Anterior cingulate cortex (tissue), 58 donors: ENCODE data around the gene FJX1.
A peak's percentile ranks its signal among the peaks of the same experiment; 100 is the strongest.
"Not testable (repeated sequence)": the region's sequence is repeated elsewhere in the genome, so short reads cannot be mapped to it uniquely, and the experiment has no call there.

Source experiments
- DNase-seq, 58 donors: peaks; one replicate each; lab custom pipeline; 2025; lab: John Stamatoyannopoulos, UW

Gene FJX1

GRCh38 chr11:35662649-35663407 is 44.6 kb downstream of the FJX1 start, which contains the start of gene TRIM44:
Gene TRIM44 (plus strand): TSS chr11:35662775. CDS start chr11:35663112, 337 bp downstream.
- DNase-seq, result peak in 56 of 58 donors; percentile 50 to 94 (median 79)

GRCh38 chr11:35663408-35663702 is 45.1 kb downstream of the FJX1 start:
- DNase-seq, result no peak

DNA sequence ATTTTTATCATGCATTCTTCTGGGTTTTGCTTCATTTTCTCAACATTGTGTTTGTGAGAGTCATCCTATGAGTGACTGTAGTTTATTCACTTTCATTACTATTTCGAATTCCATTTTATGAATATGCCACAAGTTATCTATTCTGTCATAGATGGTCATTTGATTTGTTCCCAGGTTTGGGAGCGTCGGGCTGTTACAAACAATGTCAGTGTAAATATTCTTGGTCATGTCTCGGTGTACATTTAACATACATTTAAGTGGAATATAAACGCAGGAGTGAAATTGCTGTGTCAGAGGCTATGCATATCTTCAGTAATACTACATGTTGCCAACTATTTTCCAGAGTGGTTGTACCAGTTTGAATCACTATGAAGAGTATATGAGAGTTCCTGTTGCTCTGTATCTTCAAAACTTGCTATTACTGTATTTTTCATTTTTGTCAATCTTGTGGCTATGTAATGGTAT is 46.7 kb downstream of the FJX1 start:
- DNase-seq, result no peak

GRCh38 chr11:35667257-35667656 is 49.0 kb downstream of the FJX1 start:
- DNase-seq, result no peak

DNA sequence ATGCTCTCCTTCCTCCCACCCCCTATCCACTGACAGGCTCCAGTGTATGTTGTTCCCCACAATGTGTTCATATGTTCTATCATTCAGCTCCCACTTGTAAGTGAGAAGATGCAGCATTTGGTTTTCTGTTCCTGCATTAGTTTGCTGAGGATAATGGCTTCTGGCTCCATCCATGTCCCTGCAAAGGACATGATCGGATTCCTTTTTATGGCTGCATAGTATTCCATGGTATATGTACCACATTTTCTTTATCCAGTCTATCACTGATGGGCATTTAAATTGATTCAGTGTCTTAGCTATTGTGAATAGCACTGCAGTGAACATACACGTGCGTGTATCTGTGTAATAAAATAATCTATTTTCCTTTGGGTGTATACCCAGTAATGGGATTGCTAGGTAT is 50.1 kb downstream of the FJX1 start:
- not testable (repeated sequence) for DNase-seq
